Stimulated activated CD4-positive, alpha-beta T cell treated with anti-CD3 and anti-CD28 coated beads, TNF-alpha, amount 100 ng/mL, for 24 hours (primary cell): Measurements from ENCODE around the gene MSX2.

ENCODE experiments used
- DNase-seq, 3 experiments: peaks; one replicate each; pipeline ENCODE4 v3.0.0-alpha.2; 2020; ENCODE audit warnings: low read depth in 3 of 3

Gene MSX2

DNA sequence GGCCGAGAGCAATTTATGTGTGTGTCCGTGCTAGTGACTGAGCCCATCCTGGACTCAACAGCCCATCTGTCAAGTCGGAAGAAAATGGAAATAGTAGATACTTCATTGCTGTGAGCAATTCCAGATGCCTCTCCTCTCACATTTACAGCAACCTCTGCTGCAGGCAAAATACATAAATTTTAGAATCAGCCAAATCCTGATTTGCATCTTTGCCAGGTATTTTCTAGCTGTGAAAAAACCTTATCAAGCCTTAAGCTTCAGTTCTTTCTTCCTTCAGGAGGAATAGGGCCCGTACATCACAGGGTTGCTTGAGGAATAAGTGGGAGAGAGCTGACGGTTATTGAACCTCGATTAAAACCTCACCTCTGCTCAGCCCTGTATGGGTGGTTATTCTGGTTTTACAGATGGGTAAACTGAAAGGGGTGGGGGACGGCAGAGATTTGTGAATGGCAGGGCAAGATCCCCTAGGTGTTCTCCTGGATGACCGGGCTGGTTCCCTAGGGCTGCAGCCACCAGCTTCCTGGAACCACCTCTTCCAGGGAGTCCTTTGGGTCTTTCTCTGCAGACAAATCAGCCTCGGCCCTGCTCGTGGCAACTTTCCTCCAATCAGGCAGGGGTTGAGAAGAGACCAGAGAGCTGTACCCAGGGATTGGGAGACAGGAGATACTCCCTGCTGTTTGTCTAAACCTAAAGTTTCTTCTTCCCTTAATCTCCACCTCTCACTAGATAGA, 5.3 kb upstream of the MSX2 start:
- DNase-seq = no peak

- no peak for DNase-seq
Observed at GRCh38 chr5:174719793-174720611, 4.4 kb upstream of the MSX2 start.

DNA sequence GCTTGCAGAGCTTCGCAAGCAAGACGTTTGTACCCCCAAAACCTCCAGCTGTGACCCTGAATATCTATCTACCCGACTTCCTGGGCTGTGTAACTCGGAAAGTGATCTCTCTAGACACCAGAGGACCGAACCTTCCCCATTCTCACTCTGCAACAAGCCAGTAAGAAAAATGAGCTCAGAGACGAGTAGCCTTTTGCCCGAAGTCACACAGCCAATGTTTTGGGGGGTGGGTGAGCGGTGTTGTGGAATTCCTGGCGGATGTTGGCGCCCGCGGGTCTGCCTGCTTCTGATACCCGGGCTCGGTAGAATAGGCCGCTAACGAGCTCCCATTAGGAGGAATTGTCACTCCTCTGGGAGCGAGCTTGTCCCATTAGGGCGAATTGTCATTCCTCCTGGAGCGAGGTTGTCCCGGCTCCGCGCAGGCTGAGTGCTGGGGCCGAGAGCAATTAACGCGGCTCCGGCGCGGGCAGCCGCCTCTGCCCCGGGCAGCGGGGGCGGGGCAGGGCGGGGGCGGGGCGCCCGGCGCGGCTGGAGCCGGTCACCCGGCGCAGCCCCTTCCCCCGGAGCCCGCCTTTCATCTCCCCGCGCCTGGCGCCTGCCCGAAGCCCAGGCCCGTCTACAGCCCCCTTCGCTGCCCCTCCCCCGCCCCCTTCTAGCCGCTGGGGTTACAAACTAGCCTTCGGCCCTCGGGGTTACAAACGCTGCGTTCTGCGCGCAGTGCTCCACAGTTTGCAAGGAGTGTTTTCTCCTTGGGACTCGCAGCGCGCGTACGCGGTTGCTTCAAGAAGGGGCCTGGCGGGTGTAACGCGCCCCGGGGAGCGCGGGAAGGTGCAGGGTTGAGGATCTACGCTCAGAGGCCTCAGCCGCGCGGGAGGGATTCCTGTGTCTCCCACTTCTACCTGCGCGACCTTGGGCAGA, 3.5 kb upstream of the MSX2 start:
- no peak for DNase-seq

DNA sequence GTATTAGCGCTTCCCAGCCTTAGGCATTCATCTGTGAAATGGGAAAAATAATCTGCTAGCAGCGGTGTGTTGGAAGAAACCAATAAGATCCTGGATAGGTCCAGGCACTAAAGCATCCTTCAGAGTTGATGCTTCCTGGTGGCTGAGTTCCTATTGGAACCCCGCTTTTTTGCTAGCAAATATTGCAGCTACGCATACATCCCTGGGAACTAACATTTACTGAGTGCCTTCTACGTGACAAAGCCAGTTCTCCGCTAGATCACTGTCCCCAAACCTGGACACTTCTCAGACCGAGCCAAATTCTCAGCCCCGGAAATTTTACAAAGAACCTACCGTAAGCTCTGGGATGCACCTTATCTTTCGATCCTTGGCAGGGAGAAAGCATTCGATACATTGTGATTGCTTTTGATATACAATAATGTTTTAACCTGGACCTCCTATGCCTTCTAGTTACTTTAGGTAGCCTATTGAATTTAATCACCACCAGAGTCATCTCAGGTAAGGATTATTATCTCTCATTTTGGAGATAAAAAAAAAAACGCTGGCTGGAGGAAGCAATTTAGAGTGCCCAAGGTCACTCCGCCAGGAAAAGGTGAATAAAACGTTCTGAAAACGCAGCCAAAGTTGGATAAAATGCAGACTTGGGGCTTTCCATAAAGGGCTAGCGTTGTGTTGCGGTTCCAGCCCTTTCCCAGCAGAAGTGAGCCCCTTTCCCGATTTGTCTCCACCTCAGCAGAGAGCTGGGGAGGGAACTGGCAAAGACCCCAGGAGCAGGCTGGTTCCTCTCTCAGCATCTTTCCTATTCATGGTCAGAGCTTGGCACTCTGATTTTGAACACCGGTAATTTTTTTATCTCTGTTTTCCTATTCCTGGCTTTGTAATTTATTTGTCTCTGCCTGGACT, 2.6 kb upstream of the MSX2 start:
- DNase-seq = no peak

DNA sequence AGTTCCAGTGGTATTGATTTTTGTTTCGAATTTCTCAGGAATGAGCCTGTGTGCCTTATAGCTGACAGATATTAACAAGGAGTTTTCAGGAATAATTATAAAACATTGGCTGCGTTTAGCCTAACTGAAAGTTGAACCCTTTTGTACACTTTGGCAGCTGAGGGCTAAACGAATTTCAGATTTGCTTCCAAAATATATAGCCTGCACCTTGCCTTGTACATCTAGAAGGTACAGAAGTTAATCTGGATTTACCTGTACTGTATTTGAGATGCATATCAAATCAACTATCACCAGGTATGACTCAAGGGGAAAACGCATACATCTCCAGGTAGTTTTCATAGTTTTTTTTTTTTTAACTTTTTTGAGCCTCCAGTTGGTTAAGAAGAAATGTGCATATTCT, 1.9 kb upstream of the MSX2 start:
- no peak for DNase-seq

GRCh38 chr5:174723315-174723978, 935 bp upstream of the MSX2 start:
- no peak for DNase-seq

- DNase-seq = no peak
Observed at GRCh38 chr5:174723979-174724483, 351 bp upstream of the MSX2 start.

GRCh38 chr5:174725261-174725990, 1.0 kb downstream of the MSX2 start:
- no peak for DNase-seq

DNA sequence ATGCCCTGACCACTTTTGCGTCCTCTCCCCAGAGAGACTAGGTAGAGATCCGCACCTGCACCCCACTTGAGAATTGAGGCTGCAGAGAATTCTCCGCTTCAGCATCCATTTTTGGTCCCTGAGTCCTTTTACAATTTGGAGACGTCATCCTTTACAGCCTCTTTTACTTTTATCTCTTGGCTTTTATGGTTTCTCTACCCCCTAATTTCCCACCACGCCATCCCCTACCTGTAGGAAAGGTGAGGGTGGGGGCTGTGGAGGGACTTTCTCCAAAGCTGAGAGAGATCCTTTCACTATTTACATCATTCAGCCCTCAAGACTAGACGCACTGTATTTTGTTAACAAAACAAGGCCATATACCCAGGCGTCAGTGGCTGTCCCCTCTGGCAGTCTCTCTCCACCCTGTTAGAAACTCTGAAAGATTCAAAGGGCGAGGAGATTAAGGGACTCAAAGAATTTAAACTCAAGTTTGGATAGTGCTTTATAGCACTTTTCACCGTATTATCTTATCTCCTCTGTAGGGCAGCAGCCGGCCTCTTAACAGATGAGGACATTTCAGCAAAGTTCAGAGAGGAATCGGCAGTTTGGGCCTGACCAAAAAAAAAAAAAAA, 1.7 kb downstream of the MSX2 start:
- no peak for DNase-seq

DNA sequence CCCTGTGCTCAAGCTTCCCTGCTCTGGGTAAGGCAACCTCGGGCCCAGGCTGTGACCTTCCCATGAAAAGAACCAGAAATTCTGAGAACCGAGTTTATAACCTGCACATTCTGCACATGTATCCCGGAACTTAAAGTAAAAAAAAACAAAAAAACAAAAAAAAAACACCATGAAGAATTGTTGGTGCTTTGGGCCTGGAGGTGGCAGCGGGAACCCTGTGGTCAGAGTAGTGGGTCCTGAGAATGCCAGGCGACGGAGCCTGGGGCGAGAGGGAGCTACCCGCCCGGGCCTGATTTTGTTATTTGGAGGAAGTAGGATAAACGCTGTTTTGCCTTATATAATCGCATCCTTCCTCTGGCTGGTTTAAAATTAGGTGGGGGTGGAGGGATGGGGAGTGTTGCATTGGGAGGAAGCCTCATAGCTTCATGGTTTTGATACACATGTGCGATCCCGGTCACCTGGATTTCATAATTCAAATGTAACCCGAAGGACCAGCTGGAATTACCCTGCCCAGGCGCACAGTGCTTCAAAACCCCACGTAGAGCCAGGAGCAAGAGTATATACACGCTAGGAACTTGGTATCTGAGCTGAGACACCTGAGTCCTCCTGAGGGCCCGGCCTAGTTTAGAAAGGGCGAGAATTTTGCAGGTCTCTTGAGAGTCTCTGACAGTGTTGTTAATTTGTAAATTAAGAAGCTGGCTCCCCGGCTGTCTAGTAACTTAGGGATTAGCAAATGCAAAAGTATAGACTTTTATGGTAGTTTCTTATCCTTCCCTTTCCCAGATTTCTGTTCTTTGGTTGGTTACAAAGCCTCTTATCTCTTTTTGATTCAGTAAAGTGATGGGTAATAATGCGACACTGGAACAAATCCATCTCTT, 2.8 kb downstream of the MSX2 start:
- no peak for DNase-seq

DNA sequence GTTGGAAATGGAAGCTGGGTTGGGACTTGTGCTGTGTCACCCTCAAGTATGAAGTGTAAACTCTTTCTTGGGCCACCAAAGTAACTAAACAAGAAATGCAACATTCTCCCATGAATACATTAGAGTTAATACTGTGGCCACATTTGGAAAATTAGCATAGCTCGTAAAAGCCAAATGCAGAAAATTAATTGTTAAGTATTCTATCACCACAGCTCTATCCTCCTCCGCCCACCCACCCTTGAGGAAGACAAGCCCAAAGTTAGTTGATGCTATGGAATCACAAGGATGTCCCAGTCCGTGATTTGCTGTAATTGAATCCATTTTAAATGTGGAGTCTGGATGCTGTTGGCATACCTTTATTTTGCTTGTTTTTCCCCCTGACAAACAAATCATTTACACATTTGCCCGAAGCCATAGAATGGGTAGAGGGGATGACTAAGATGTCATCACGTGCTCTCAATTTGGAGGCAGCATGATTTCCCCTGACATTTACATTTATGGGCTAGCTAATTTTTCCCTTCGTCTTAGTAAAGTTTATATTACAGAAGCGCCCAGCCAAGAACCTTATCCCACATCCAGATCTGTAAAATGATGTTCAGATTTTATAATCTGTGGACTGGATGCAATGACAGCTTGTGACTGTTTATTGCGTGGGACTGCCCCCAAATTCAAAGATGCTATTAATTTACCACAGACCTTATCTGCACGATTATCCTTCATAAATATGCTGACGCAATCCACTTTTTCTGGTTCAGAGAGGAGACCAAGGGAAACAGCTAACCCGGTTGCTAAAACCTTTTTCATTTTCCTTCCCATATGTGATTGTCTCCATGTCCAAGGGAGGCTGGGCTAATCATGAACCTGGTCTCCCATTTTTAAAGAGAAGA, 3.7 kb downstream of the MSX2 start:
- DNase-seq = no peak

DNA sequence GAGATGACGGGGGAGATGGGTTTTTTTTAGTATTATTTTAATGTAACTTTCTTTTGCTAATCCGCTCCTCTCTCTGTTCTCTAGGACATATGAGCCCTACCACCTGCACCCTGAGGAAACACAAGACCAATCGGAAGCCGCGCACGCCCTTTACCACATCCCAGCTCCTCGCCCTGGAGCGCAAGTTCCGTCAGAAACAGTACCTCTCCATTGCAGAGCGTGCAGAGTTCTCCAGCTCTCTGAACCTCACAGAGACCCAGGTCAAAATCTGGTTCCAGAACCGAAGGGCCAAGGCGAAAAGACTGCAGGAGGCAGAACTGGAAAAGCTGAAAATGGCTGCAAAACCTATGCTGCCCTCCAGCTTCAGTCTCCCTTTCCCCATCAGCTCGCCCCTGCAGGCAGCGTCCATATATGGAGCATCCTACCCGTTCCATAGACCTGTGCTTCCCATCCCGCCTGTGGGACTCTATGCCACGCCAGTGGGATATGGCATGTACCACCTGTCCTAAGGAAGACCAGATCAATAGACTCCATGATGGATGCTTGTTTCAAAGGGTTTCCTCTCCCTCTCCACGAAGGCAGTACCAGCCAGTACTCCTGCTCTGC, 4.8 kb downstream of the MSX2 start:
- no peak for DNase-seq

- no peak for DNase-seq
Observed at GRCh38 chr5:174731214-174732035, 7.0 kb downstream of the MSX2 start.

DNA sequence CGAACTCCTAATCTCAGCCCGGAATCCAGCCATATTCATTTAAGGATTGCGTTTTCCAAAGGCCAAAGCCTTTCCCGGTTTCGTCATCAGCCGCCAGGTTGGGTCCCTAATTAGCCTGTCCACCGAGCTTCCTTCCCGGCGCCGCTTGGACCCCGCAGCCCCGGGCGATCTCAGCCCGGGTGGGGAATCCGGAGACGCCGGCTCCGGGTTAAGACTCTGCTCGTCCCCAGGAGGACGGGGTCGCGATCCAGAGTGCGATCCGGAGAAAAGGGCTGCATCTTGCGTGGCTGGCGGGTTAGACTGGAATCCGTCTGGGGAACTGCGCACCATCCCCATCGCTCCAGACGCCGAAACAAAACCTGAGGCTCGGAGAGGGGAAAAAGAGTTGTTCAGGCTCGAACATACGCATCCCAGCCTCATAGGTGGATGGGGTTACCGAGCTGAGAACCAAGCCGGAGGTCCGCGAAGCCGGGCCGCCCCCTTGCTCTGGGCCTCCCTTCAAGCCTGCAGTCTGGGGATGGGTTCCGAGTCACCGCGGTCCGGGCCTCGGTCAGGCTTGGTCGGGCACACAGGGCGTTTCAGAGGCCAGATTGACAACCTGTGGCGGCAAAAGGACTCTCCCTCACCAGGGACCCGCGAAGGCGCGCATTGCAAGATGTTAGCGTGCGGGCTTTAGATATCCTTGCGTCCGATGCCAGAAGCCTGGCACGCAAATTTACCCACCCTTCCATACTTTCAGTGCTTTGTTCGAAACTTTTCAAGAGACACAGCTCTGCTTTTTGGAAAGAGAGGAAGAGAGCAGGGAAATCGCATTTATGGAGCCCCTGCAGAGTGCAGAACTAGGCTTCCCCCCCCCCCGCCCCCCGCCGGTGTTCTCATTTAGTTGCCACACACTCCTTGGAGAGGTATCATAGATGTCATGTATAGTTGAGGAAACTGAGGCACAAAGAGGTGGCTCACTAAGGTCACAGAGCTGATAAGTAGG, 7.9 kb downstream of the MSX2 start:
- no peak for DNase-seq
